ENCODE data around the gene SVIL.

Gene SVIL

GRCh38 chr10:29473406-29474100, 161.2 kb downstream of the SVIL start:
- DNase-seq (ENCODE audit: low read depth): peak; percentile 29
- no peak for TF ChIP-seq CTCF (conservative IDR thresholded peaks at IDR 0.05; ENCODE audit: low read depth, low read length)

GRCh38 chr10:29473087-29473356, 161.7 kb downstream of the SVIL start:
- no peak for DNase-seq (ENCODE audit: low read depth)
- TF ChIP-seq CTCF (conservative IDR thresholded peaks at IDR 0.05; ENCODE audit: low read depth, low read length): no peak
- no peak overlapping the region for H3K4me3 ChIP-seq (ENCODE audit: low read depth, low read length)

More at GRCh38 chr10:29473406-29474100, 161.2 kb downstream of the SVIL start:
- H3K4me3 ChIP-seq (ENCODE audit: low read depth, low read length): no peak overlapping the region

- no peak overlapping the region for H3K4me3 ChIP-seq (ENCODE audit: low read depth, low read length)
- no peak for TF ChIP-seq CTCF (conservative IDR thresholded peaks at IDR 0.05; ENCODE audit: low read depth, low read length)
- DNase-seq (ENCODE audit: low read depth): no peak
Measured at GRCh38 chr10:29472301-29473086, 162.3 kb downstream of the SVIL start.

GRCh38 chr10:29471544-29471859, 163.3 kb downstream of the SVIL start:
- DNase-seq (ENCODE audit: low read depth): peak; percentile 91
- no peak overlapping the region for H3K4me3 ChIP-seq (ENCODE audit: low read depth, low read length)
- TF ChIP-seq CTCF (conservative IDR thresholded peaks at IDR 0.05; ENCODE audit: low read depth, low read length): no peak

GRCh38 chr10:29470843-29471543, 163.8 kb downstream of the SVIL start:
- peak overlapping the region; percentile 15 for H3K4me3 ChIP-seq (ENCODE audit: low read depth, low read length)
- TF ChIP-seq CTCF (conservative IDR thresholded peaks at IDR 0.05; ENCODE audit: low read depth, low read length): no peak
- peak; percentile 58 for DNase-seq (ENCODE audit: low read depth)

GRCh38 chr10:29470355-29470705, 164.4 kb downstream of the SVIL start:
- no peak overlapping the region for H3K4me3 ChIP-seq (ENCODE audit: low read depth, low read length)
- peak; percentile 63 for TF ChIP-seq CTCF (conservative IDR thresholded peaks at IDR 0.05; ENCODE audit: low read depth, low read length)
- DNase-seq (ENCODE audit: low read depth): peak; percentile 22
